Activated CD8-positive, alpha-beta T cell treated with anti-CD3 and anti-CD28 coated beads for 36 hours (primary cell): ENCODE measurements around the gene MITF. TPM values are rescaled to one million over a fixed set of nuclear protein-coding genes. Genes with fewer than 3 reads are reported as not detected.
"Not testable (repeated sequence)": the region's sequence is repeated elsewhere in the genome, so short reads cannot be mapped to it uniquely, and the experiment has no call there.

Experiments
- ATAC-seq: fragments of 200-7000 bp; cut with Tn5 transposase; one replicate; pipeline ENCODE4 v1.10.0; 2021; ENCODE audit warnings: mild to moderate bottlenecking, moderate library complexity
- CTCF ChIA-PET: fragments of 350-600 bp; sonication (Branson Sonifier 250); formaldehyde crosslinking; loops from one replicate; lab custom pipeline; 2021; ENCODE audit warnings: antibody characterized with exemption; lab: Charles Lee
- POLR2A ChIA-PET: fragments of 350-600 bp; sonication (Branson Sonifier 250); formaldehyde crosslinking; loops from one replicate; lab custom pipeline; 2021; ENCODE audit warnings: antibody characterized with exemption; lab: Charles Lee
- DNase-seq: peaks from one replicate; pipeline ENCODE4 v3.0.0-alpha.2; 2020
- H3K27ac Mint-ChIP-seq: one replicate; pipeline ENCODE4 v1.8.0; 2021; ENCODE audit warnings: mild to moderate bottlenecking, mixed read lengths
- H3K27me3 Mint-ChIP-seq: one replicate; pipeline ENCODE4 v1.8.0; 2021; ENCODE audit warnings: mixed read lengths
- H3K36me3 Mint-ChIP-seq: one replicate; pipeline ENCODE4 v1.8.0; 2021; ENCODE audit warnings: low read depth, mixed read lengths
- H3K4me1 Mint-ChIP-seq: one replicate; pipeline ENCODE4 v1.8.0; 2021; ENCODE audit warnings: low read depth, mixed read lengths
- H3K4me3 Mint-ChIP-seq: one replicate; pipeline ENCODE4 v1.8.0; 2021; ENCODE audit warnings: mild to moderate bottlenecking, moderate library complexity, mixed read lengths
- H3K9me3 Mint-ChIP-seq: one replicate; pipeline ENCODE4 v1.8.0; 2021; ENCODE audit warnings: mixed read lengths
- intact Hi-C: fragments of 100-400 bp; cut with micrococcal nuclease; formaldehyde crosslinking; loops from one replicate; pipeline ENCODE4 v1.10.0; 2022
- total RNA-seq, 2 experiments: library from RNA; stranded (reverse); gene quantifications; one replicate each; pipeline ENCODE4 v1.2.3, GENCODE V29; 2021
- TF ChIP-seq, protein P1 (sequence below): fragments of 200-600 bp; IDR thresholded peaks from one replicate; pipeline ENCODE4 v1.8.0; 2022; ENCODE audit warnings: antibody characterized with exemption, mild to moderate bottlenecking

Gene MITF
- total RNA-seq, 2 experiments from 2014 or later: not detected

DNA sequence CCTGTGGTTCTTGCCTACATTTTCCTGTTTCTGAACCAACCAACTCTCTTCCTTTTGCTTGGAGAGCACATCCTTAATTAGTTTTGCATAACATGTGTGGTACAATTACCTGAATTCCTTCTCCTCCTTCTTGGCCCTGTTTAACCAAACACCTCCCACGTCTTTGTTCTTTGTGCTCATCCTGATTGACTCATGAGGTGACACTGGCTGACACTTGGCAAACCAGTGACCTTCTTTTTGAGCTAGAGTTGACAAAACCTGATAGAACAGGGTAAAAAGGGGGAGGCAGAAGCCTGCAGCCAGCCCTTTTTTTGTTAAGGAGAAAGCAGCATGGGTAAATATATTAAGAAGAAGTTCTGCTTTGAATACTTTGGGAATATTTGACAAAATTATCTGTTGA lies 161.1 kb downstream of the MITF start:
- Mint-ChIP-seq H3K4me1 (no peaks in the 10 kb centered on the region), H3K27me3 (no peaks in the 10 kb centered on the region), H3K36me3 (no peaks in the 10 kb centered on the region), H3K9me3 (no peaks in the 10 kb centered on the region), H3K27ac (no peak overlapping the region), H3K4me3 (no peak overlapping the region)
- CTCF ChIA-PET: no interaction called here
- TF ChIP-seq, protein P1, sequence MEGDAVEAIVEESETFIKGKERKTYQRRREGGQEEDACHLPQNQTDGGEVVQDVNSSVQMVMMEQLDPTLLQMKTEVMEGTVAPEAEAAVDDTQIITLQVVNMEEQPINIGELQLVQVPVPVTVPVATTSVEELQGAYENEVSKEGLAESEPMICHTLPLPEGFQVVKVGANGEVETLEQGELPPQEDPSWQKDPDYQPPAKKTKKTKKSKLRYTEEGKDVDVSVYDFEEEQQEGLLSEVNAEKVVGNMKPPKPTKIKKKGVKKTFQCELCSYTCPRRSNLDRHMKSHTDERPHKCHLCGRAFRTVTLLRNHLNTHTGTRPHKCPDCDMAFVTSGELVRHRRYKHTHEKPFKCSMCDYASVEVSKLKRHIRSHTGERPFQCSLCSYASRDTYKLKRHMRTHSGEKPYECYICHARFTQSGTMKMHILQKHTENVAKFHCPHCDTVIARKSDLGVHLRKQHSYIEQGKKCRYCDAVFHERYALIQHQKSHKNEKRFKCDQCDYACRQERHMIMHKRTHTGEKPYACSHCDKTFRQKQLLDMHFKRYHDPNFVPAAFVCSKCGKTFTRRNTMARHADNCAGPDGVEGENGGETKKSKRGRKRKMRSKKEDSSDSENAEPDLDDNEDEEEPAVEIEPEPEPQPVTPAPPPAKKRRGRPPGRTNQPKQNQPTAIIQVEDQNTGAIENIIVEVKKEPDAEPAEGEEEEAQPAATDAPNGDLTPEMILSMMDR: no peak
- DNase-seq (no peak), ATAC-seq (no peak)
- intact Hi-C loops: no loop called here
- POLR2A ChIA-PET: no interaction called here

- intact Hi-C loops: no loop called here
- no peaks in the 10 kb centered on the region for H3K9me3 Mint-ChIP-seq
- DNase-seq (no peak), ATAC-seq (no peak)
- ChIA-PET CTCF (no interaction called here), POLR2A (no interaction called here)
- no peak overlapping the region for H3K27ac Mint-ChIP-seq
- no peak overlapping the region for H3K4me3 Mint-ChIP-seq
- peaks cover under 1% of the 10 kb centered on the region for H3K27me3 Mint-ChIP-seq
- no peaks in the 10 kb centered on the region for H3K4me1 Mint-ChIP-seq
- TF ChIP-seq, protein P1: no peak
- H3K36me3 Mint-ChIP-seq: no peaks in the 10 kb centered on the region
These were observed 162.5 kb downstream of the MITF start for GRCh38 chr3:69901802-69902201.

DNA sequence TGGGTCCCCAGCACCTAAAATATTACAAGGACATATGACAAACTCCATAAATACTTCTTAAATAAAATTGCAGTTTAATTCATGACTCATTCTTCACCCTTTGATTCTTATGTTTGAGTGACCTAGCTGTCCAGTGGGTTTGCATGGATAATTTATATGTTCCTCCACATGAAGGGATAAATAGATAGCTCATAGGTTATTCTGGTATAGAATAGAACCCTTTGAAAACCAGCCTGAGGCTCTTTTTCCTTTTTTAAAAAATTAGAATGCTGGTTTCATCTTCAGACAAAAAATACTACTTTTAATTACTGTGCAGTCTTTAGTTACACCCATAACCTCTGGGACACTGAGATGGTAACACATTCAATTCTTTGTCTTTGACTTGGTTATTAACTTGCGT lies 163.1 kb downstream of the MITF start:
- DNase-seq (no peak), ATAC-seq (no peak)
- intact Hi-C loops: no loop called here
- peaks cover 5% of the 10 kb centered on the region for H3K27me3 Mint-ChIP-seq
- no peak overlapping the region for H3K27ac Mint-ChIP-seq
- H3K4me3 Mint-ChIP-seq: no peak overlapping the region
- no peaks in the 10 kb centered on the region for H3K9me3 Mint-ChIP-seq
- H3K36me3 Mint-ChIP-seq: no peaks in the 10 kb centered on the region
- TF ChIP-seq, protein P1: no peak
- H3K4me1 Mint-ChIP-seq: no peaks in the 10 kb centered on the region
- CTCF ChIA-PET: no interaction called here
- POLR2A ChIA-PET: no interaction called here

GRCh38 chr3:69906351-69906966 lies 167.2 kb downstream of the MITF start:
- POLR2A ChIA-PET: no interaction called here

DNA sequence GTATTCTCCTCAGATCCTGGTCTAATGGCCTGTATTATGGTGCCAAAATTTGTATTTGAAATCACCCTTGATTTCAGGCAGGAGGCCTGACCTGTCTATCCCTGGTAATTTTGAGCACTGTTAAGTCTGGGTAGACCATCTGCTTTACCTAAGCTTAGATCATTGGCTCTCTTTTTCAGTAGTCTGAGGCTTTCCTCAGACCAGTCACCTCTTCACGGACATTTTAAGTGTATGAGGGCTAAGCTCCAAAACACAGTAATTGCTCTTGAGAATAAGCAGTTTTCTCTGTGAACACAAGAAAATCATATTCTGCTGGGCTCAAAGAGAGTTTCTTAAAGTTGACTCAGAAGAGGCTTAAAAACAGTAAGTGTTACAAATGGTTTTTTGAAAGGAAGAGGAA lies 168.3 kb downstream of the MITF start:
- no peak overlapping the region for H3K27ac Mint-ChIP-seq
- CTCF ChIA-PET: no interaction called here

More at GRCh38 chr3:69906351-69906966, 167.2 kb downstream of the MITF start:
- peaks cover 2% of the 10 kb centered on the region for H3K9me3 Mint-ChIP-seq
- no peak overlapping the region for H3K27ac Mint-ChIP-seq
- no peak for ATAC-seq
- DNase-seq: no peak
- intact Hi-C loops: no loop called here
- CTCF ChIA-PET: no interaction called here
- H3K36me3 Mint-ChIP-seq: no peaks in the 10 kb centered on the region
- no peaks in the 10 kb centered on the region for H3K4me1 Mint-ChIP-seq
- TF ChIP-seq, protein P1: no peak
- no peak overlapping the region for H3K4me3 Mint-ChIP-seq
- H3K27me3 Mint-ChIP-seq: peaks cover 5% of the 10 kb centered on the region

GRCh38 chr3:69909859-69910258 lies 170.6 kb downstream of the MITF start:
- H3K27me3 Mint-ChIP-seq, H3K27ac Mint-ChIP-seq, H3K4me3 Mint-ChIP-seq, H3K36me3 Mint-ChIP-seq, CTCF ChIA-PET, intact Hi-C loops, ATAC-seq, H3K9me3 Mint-ChIP-seq, H3K4me1 Mint-ChIP-seq, DNase-seq: not testable (repeated sequence)
- POLR2A ChIA-PET: interaction anchor here (0.6 kb wide), 1 partner anchor 272 kb away, joined by 3 read pairs; no protein-coding TSS in a partner anchor

More for the DNA sequence above, 168.3 kb downstream of the MITF start:
- TF ChIP-seq, protein P1: no peak
- H3K4me1 Mint-ChIP-seq: no peaks in the 10 kb centered on the region
- no peaks in the 10 kb centered on the region for H3K36me3 Mint-ChIP-seq
- intact Hi-C loops: no loop called here
- peaks cover 2% of the 10 kb centered on the region for H3K9me3 Mint-ChIP-seq
- no peak for ATAC-seq
- no peak for DNase-seq
- H3K27me3 Mint-ChIP-seq: peaks cover 5% of the 10 kb centered on the region
- no peak overlapping the region for H3K4me3 Mint-ChIP-seq
- POLR2A ChIA-PET: no interaction called here
